ENCODE measurements around the gene GLCCI1.
A peak's percentile ranks its signal among the peaks of the same experiment; 100 is the strongest.

Gene GLCCI1

DNA sequence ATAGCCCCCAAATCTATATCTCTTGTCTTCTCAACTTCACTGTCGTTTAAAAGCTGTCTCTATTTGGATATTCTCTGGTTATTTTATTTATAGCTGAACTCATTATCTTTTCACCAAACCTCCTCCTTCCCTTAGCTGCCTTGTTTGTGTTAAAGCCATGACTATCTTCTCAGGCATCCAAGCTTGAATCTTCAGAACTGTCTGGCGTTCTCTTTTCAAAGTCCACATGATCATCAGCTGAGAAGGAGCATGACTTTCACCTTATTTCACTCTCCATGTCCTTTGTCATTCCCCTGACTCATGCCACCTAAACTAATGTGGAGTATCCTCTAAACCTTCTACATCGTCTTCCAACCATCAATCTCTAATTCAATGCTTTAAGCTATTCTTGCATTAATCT is 5.7 kb upstream of the GLCCI1 start:
- DNase-seq (ENCODE audit: low read depth in 2 of 2) = no peak

DNA sequence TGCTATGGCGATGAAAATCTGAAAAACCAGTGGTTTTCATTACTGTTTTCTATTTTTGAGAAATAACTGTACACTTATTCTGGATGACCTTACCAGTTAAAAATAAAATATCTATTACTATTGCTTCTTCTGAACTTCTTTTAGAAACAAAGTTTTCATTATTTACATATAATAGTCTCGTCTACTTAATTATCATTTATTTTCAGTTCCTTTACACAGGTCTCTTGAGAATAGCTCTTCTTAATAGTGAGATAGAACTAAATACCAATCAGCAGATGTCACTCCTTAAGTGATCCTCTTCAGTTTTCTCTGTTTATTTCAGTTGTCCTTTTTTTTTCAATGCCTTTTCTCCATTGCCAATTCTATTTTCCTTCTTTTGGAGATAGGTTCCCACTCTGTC is 4.3 kb upstream of the GLCCI1 start:
- DNase-seq (ENCODE audit: low read depth in 2 of 2) = no peak

DNA sequence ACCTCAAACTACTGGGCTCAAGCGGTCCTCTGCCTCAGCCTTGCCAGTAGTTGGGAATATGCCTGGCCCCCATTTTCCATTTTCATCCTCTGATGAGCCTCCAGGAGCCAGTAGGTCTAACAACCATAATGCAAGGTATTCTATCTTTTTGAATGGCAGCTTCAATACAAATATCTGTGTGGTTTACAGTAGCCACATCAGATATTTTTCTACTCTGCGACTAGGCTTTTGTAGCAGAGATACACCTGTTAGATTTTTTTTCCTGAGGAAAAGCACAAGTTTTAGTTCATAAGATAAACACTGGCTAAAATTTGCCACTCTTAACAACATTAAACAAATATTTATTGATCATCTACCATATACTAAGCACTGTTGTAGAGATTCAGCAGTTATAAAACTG is 3.9 kb upstream of the GLCCI1 start:
- no peak for DNase-seq (ENCODE audit: low read depth in 2 of 2)

- no peak for DNase-seq (ENCODE audit: low read depth in 2 of 2)
Measured at GRCh38 chr7:7965301-7965700, 3.3 kb upstream of the GLCCI1 start.

GRCh38 chr7:7966141-7966734 is 2.4 kb upstream of the GLCCI1 start:
- DNase-seq (ENCODE audit: low read depth in 2 of 2) = no peak

DNA sequence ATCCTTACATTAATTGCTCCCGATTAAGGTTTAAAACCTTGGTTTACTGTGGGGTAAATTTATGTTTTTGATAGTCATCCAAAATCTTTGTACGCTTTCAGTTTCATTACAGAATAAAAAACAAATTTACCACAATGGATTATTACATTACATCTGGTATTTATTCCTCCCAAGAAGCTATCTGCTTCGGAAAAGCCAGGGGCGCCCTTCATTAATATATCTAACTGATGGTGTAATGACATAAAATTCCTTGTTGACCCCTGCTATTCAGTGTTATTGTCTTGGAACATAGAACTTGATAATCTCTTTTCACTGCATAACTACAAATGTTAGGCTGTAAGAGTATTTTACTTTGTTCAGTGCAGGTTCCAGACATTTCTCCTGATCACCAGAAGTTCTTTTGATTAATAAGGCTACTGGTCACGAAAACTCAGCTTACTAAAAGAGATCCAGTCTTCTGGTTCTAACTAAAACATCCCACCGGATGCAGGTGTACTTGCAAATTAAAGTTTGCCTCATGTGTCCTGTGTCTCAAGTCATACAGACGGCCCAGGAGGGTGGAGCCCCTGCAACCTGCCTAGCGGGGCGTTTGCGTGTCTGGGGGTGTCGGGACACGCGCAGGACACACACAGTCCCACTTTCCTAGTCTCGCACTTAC is 581 bp upstream of the GLCCI1 start:
- DNase-seq (ENCODE audit: low read depth in 2 of 2) = no peak

DNA sequence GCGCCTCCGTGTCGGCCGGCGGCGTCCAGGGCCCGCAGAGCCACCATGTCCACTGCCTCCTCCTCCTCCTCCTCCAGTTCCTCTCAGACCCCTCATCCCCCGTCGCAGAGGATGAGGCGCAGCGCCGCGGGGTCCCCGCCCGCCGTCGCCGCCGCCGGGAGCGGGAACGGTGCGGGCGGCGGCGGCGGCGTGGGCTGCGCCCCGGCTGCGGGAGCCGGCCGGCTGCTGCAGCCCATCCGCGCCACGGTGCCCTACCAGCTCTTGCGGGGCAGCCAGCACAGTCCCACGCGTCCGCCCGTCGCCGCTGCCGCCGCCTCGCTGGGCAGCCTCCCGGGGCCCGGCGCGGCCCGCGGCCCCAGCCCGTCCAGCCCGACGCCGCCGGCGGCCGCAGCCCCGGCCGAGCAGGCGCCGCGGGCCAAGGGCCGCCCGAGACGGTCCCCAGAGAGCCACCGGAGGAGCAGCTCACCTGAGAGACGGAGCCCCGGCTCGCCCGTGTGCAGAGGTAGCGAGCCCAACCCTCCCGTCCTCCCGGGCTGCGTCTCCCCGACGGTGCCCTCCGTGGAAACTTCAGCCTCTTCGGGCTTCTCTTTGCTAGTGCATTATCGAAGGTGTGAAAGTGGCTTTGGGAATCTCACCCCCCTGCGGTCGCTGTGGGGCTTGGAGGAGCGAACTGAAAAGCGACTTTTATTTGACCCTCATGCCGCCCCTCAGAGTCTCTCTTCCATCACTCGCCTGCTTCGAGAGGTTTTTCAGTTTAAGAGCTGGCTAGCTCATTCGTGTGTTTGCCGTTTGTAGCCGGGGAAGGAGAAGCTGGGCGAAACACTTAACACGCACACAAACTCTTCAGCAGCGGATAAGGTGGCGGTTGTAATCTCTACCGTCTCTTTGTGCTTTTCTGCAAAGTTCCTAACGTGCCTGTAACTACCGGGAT is 975 bp downstream of the GLCCI1 start:
- DNase-seq (ENCODE audit: low read depth in 2 of 2) = peak in 1 of 2 donors; percentile 13

- no peak for DNase-seq (ENCODE audit: low read depth in 2 of 2)
Measured at GRCh38 chr7:7970237-7970530, 1.6 kb downstream of the GLCCI1 start.

DNA sequence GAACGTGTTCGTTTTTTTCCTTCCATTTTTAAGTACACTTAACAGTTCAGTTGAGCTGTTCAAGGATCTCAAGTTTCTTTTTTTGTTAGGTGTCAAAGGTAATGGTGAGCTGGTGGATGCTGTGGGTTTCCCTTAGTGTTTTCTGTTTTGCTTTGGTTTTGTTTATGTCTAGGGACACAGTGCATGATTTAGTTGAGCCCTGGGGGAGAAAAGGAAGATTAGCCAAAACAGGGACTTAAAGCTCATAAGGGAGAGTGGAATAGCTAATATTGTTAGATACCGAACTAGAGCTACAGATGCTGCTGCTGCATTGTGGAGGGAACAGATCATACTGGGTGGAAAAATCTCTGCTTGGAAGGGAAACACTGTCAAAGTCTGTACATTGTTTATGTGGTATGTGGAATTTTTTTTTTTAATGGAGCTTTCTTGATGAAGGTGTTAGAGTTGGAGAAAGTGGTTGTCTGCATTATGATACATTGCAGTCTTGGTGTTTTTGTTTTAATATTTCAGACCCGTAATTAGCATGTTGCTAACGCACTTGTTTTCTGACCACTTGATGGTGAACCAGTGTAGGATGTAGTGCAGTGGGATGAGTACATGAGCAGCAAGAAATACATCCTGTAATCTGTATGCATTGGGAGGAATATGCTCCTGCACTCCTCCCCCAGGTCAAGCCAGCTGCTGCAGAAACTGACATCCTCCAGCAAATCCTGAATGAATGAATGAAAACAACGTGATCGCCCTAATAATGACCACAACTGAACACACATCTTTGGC is 2.1 kb downstream of the GLCCI1 start:
- DNase-seq (ENCODE audit: low read depth in 2 of 2) = no peak

DNA sequence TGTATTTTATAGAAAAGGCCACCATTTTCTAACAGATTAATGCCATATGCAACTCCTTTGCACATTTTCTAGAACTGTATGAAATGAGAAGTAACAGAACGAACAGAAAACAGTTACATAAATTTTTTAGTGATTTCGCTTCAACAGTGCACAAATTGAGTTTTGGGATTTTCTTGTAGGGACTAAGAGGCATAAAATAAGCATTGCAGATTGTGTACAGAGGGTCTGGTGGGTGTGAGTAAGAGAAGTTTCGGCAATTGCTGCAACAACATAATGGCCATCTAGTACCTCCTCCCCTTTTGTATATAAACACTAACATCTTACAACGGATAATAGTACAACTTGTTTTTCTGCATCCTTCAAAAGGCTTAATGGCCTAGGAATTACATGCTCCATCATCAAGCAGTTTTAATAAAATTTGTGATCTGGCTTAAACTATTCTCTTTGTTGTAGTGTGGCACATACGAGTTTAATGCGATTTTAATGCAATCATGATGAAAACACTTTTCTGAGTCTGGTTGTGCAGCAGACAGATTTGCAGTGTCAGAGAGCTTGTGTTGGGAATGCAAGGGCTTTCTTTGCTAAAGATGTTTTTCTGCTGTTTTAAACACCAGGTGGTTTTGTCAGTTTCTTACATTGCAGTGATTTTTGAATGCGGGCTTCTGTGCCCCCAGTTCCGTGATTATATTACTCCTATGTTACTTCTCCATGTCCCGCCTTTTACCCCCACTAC is 2.9 kb downstream of the GLCCI1 start:
- DNase-seq (ENCODE audit: low read depth in 2 of 2) = no peak

GRCh38 chr7:7972128-7972527 is 3.5 kb downstream of the GLCCI1 start:
- DNase-seq (ENCODE audit: low read depth in 2 of 2) = no peak

DNA sequence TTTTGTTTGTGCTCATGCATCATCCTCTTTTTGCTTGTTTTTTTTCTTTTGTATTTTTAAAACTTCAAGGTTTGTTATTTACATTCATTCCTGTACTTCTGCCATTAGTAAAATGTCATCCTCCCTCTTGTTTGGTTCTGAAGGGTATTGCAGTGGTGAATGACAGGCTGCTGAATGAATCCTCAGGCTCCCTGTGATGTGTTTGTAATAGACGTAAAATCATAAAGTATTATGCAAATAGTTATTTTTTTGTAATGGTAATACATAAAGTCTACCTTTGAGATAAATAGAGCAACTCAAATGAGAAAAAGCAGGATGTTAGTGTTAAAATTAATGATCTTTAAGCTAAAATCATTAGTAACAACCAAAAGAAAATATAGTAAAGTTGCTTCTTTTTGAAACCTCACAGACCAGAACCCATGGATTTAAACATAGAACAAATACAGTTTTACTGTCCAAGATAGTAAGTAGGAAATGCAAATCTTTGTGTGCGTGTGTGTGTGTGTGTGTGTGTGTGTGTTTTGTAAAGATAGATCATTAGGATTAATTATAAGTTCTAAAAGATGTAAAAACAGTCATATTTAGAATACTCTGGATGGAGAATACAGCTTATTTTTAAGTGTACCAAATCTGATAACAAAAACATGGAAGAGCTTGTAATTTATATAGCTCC is 4.5 kb downstream of the GLCCI1 start:
- no peak for DNase-seq (ENCODE audit: low read depth in 2 of 2)

DNA sequence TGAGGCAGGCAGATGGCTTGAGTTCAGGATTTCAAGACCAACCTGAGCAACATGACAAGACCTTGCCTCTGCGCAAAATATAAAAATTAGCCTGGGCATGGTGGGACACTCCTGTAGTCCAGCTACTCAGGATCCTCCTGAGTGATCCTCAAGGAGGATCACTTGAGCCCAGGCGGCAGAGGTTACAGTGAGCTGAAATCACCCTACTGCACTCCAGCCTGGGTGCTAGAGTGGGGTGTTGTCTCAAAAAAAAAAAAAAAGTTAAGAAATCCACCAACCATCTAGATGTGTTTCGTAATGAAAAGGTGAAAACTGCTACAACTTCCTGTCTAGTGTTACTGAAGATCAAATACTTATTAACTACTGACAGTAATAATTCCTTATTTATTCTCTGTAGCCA is 8.1 kb downstream of the GLCCI1 start:
- no peak for DNase-seq (ENCODE audit: low read depth in 2 of 2)

DNA sequence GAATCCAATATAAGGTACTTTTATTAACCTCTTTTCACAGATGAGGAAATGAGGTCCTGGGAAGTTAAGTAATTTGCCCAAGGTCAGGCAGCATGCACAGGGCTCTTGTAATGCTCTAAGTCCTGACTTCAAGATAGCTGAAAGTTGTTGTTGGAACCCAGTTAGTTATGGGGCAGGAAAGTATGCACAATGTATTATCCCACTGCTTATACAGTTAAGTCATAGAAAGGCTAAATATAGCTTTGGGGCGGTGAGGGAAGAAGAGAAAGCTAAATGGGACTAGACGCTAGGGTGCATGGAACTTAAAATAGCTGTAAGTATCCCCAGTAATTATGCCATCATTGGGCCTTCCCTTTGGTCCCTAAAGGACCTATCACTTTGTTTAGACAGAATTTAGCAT is 9.2 kb downstream of the GLCCI1 start:
- DNase-seq (ENCODE audit: low read depth in 2 of 2) = no peak

- no peak for DNase-seq (ENCODE audit: low read depth in 2 of 2)
Measured at GRCh38 chr7:7978860-7979259, 10.3 kb downstream of the GLCCI1 start.

DNA sequence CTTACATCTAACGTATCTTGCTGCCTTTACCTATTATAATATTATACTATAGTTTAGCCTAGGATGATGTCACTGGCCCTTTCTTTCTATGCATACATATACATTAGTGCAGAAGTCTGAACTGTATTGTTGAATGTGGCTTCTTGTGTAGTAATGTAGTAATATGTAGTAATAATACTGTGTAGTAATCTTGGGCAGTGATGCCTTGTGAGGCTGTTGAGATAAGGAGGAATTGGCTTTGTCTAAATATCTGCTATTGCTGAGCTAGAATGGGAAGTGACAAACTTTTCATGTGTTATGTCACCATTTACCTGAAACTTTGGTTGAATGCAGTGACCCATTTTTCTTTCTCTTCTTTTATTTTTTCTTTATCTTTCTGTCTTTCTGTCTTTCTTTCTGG is 11.0 kb downstream of the GLCCI1 start:
- DNase-seq (ENCODE audit: low read depth in 2 of 2) = no peak

GRCh38 chr7:7980134-7980533 is 11.5 kb downstream of the GLCCI1 start:
- DNase-seq (ENCODE audit: low read depth in 2 of 2) = no peak

GRCh38 chr7:7982904-7983303 is 14.3 kb downstream of the GLCCI1 start:
- no peak for DNase-seq (ENCODE audit: low read depth in 2 of 2)

- no peak for DNase-seq (ENCODE audit: low read depth in 2 of 2)
Measured at GRCh38 chr7:7984424-7984823, 15.8 kb downstream of the GLCCI1 start.

GRCh38 chr7:7988706-7989105 is 20.1 kb downstream of the GLCCI1 start:
- no peak for DNase-seq (ENCODE audit: low read depth in 2 of 2)

DNA sequence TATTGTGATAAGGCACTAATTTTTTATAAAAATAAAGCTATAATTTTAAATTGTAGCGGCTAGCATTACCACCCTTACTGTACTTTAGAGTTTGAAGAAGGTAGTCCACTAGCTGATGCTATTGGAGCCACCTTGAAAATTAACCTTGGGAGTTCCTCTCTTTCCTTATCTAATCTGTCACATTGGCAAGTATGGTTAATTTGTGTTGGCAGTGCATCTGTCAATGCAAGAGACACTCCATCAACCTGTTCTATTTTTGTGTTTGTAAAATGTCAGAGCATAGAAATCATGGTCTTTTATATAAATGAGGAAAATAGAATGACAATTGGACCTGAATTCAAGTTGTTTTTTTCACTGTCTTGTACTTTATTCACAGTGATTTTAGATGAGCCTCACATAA is 20.5 kb downstream of the GLCCI1 start:
- no peak for DNase-seq (ENCODE audit: low read depth in 2 of 2)
